Karpas-422 (cell line): Measurements from ENCODE around the gene MAGI1. TPM values are rescaled to one million over a fixed set of nuclear protein-coding genes. Genes with fewer than 3 reads are reported as not detected.

Experiments used
- DNase-seq: peaks from one replicate; pipeline ENCODE4 v3.0.0-alpha.2; 2015
- H2AFZ ChIP-seq: fragments of 200-600 bp; sonication (generic); 2 replicates; pipeline ENCODE4 v1.6.1; 2014; ENCODE audit warnings: antibody characterized with exemption, low read length, mixed read lengths
- H3K27ac ChIP-seq: fragments of 200-600 bp; sonication (generic); 2 replicates; pipeline ENCODE4 v1.5.1; 2014; ENCODE audit warnings: mild to moderate bottlenecking, low read length, moderate library complexity
- H3K27me3 ChIP-seq: fragments of 200-600 bp; sonication (generic); 2 replicates; pipeline ENCODE4 v1.6.1; 2014; ENCODE audit warnings: low read length, mixed read lengths
- H3K36me3 ChIP-seq: fragments of 200-600 bp; sonication (generic); 2 replicates; pipeline ENCODE4 v1.6.1; 2014; ENCODE audit warnings: low read length, mixed read lengths; ENCODE audit not compliant: insufficient read depth
- H3K4me1 ChIP-seq: fragments of 200-600 bp; sonication (generic); 2 replicates; pipeline ENCODE4 v1.6.1; 2014; ENCODE audit warnings: mild to moderate bottlenecking, low read length, mixed read lengths
- H3K4me2 ChIP-seq: fragments of 200-600 bp; sonication (generic); 2 replicates; pipeline ENCODE4 v1.6.1; 2014; ENCODE audit warnings: low read length, low read depth, mild to moderate bottlenecking; ENCODE audit not compliant: poor library complexity, severe bottlenecking
- H3K4me3 ChIP-seq: fragments of 200-600 bp; sonication (generic); 2 replicates; pipeline ENCODE4 v1.5.1; 2014; ENCODE audit warnings: mild to moderate bottlenecking, antibody characterized with exemption, low read length, mixed read lengths
- H3K79me2 ChIP-seq: fragments of 200-600 bp; sonication (generic); 2 replicates; pipeline ENCODE4 v1.6.1; 2014; ENCODE audit warnings: mild to moderate bottlenecking, low read length, mixed read lengths
- H3K9ac ChIP-seq: fragments of 200-600 bp; sonication (generic); 2 replicates; pipeline ENCODE4 v1.6.0; 2014; ENCODE audit warnings: low read length
- H3K9me2 ChIP-seq: fragments of 200-600 bp; sonication (generic), shearing (Covaris generic); replicated peaks from 2 replicates; pipeline ENCODE4 v1.6.0; 2014; ENCODE audit warnings: mild to moderate bottlenecking, low read length, moderate library complexity; ENCODE audit not compliant: insufficient read depth
- H3K9me3 ChIP-seq: fragments of 300-700, 200-600 bp; sonication (generic); 2 replicates; pipeline ENCODE4 v1.6.1; 2014; ENCODE audit warnings: low read length, mixed read lengths
- H4K20me1 ChIP-seq: fragments of 200-600 bp; sonication (generic); 2 replicates; pipeline ENCODE4 v1.6.1; 2014; ENCODE audit warnings: mild to moderate bottlenecking, antibody characterized with exemption, low read length, low read depth; ENCODE audit not compliant: insufficient read depth
- total RNA-seq: library from RNA; depleted of rRNA; stranded (reverse); fragments of >200 nt; shearing (Covaris generic); gene quantifications from 2 replicates; pipeline ENCODE4 v1.2.3, GENCODE V29; 2014; ENCODE audit warnings: low replicate concordance

The MAGI1 gene
- total RNA-seq, 1 experiment from 2014 or later: 0.71 TPM

- DNase-seq: peak; percentile 73
- Histone ChIP-seq H3K79me2 (no peaks in the 10 kb centered on the region), H3K4me3 (no peak overlapping the region)
Observed at GRCh38 chr3:65439641-65440284, 599.0 kb downstream of the MAGI1 start.

DNA sequence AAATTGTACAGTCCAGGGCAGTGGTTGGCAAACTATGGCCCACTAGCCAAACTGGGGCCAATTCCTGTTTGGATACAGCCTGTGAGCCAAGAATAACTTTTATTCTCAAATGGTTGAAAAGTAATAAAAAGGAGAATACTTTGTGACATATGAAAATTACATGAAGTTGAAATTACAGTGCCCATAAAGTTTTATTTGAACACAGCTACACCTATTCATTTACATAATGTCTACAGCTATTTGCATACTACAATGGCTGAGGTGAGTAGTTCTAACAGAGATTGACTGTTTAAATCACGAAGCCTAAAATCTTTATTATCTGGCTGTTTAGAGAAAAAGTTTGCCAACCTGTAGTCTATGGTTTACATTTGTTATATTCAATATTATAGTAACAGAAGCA is 600.1 kb downstream of the MAGI1 start:
- peaks cover 4% of the 10 kb centered on the region; the same call in 1 of the 2 replicates for H3K4me1 ChIP-seq
- no peaks in the 10 kb centered on the region for H4K20me1 ChIP-seq
- no peaks in the 10 kb centered on the region for H3K36me3 ChIP-seq
- no peaks in the 10 kb centered on the region for H3K79me2 ChIP-seq
- no peak overlapping the region for H2AFZ ChIP-seq
- no peak overlapping the region for H3K4me2 ChIP-seq
- no peak overlapping the region for H3K27ac ChIP-seq
- no peak for DNase-seq
- no peaks in the 10 kb centered on the region for H3K9me2 ChIP-seq
- no peaks in the 10 kb centered on the region for H3K9me3 ChIP-seq
- H3K9ac ChIP-seq: no peak overlapping the region
- H3K27me3 ChIP-seq: no peaks in the 10 kb centered on the region; the same call in 1 of the 2 replicates
- H3K4me3 ChIP-seq: no peak overlapping the region

More at GRCh38 chr3:65439641-65440284, 599.0 kb downstream of the MAGI1 start:
- no peak overlapping the region for H3K4me2 ChIP-seq
- H3K27me3 ChIP-seq: no peaks in the 10 kb centered on the region; the same call in 1 of the 2 replicates
- no peak overlapping the region for H3K9ac ChIP-seq
- H4K20me1 ChIP-seq: no peaks in the 10 kb centered on the region
- peaks cover 4% of the 10 kb centered on the region; the same call in 1 of the 2 replicates for H3K4me1 ChIP-seq
- H3K9me3 ChIP-seq: no peaks in the 10 kb centered on the region
- no peak overlapping the region for H3K27ac ChIP-seq
- no peaks in the 10 kb centered on the region for H3K9me2 ChIP-seq
- H2AFZ ChIP-seq: no peak overlapping the region
- H3K36me3 ChIP-seq: no peaks in the 10 kb centered on the region

GRCh38 chr3:65438096-65438495 is 600.6 kb downstream of the MAGI1 start:
- Histone ChIP-seq H3K27me3 (no peaks in the 10 kb centered on the region; the same call in 1 of the 2 replicates), H3K9me2 (no peaks in the 10 kb centered on the region), H3K79me2 (no peaks in the 10 kb centered on the region), H3K4me1 (peaks cover 4% of the 10 kb centered on the region; the same call in 1 of the 2 replicates), H3K27ac (no peak overlapping the region), H3K9ac (no peak overlapping the region), H3K4me3 (no peak overlapping the region), H3K36me3 (no peaks in the 10 kb centered on the region), H4K20me1 (no peaks in the 10 kb centered on the region), H3K9me3 (no peaks in the 10 kb centered on the region), H2AFZ (no peak overlapping the region), H3K4me2 (no peak overlapping the region)
- DNase-seq: no peak

DNA sequence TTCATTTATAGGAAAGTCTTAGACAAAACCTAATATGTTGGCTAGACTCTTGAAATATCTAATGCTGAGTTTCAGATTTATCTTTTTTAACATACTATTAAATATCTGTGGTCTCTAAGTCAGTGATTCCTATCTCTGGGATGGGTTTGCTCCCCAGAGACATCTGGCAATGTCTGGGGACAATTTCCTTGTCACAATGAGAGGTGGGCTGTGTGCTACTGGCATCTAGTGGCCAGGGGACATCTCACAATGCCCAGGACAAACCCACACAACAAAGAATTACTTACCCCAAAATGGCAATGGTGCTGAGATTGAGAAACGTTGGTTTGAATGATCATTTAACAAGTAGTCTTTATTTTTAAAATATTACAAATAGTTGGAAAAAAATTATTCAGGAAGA is 602.1 kb downstream of the MAGI1 start:
- Histone ChIP-seq H3K9me3 (no peaks in the 10 kb centered on the region), H3K9ac (no peak overlapping the region), H4K20me1 (no peaks in the 10 kb centered on the region), H2AFZ (no peak overlapping the region), H3K27me3 (no peaks in the 10 kb centered on the region; the same call in 1 of the 2 replicates), H3K4me2 (no peak overlapping the region), H3K27ac (no peak overlapping the region), H3K4me3 (no peak overlapping the region), H3K9me2 (no peaks in the 10 kb centered on the region), H3K4me1 (peaks cover 4% of the 10 kb centered on the region; the same call in 1 of the 2 replicates), H3K79me2 (no peaks in the 10 kb centered on the region), H3K36me3 (no peaks in the 10 kb centered on the region)
- peak; percentile 42 for DNase-seq

- no peak for DNase-seq
- H3K36me3 ChIP-seq: no peaks in the 10 kb centered on the region
- no peaks in the 10 kb centered on the region; the same call in 1 of the 2 replicates for H3K27me3 ChIP-seq
- H3K4me2 ChIP-seq: no peak overlapping the region
- H3K79me2 ChIP-seq: no peaks in the 10 kb centered on the region
- H2AFZ ChIP-seq: no peak overlapping the region
- H3K4me1 ChIP-seq: no peaks in the 10 kb centered on the region
- H3K9me2 ChIP-seq: no peaks in the 10 kb centered on the region
- no peak overlapping the region for H3K9ac ChIP-seq
- H3K9me3 ChIP-seq: no peaks in the 10 kb centered on the region
- no peak overlapping the region for H3K4me3 ChIP-seq
- H4K20me1 ChIP-seq: no peaks in the 10 kb centered on the region
- no peak overlapping the region for H3K27ac ChIP-seq
Observed at GRCh38 chr3:65433480-65433879, 605.2 kb downstream of the MAGI1 start.

GRCh38 chr3:65432388-65433003 is 606.2 kb downstream of the MAGI1 start:
- DNase-seq: no peak
- H4K20me1 ChIP-seq: no peaks in the 10 kb centered on the region

DNA sequence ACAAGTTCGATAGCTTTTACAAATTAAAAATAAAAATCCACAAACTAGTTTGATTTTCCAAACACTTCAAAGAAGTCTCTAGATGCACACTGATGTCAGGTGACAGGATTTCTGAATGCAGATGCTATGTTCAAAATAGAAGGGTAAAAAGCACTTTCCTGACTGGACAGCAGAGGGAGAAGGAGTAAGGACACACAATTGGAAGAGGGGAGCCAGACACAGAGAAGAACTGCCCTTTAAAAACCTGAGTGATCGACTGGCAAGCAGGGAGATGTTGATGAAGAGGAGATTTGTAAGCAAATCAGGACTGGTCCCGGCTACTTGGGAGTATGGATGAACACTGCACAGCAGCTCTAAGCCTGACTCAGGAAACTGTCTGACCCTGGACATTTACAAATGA is 612.8 kb downstream of the MAGI1 start:
- H3K27me3 ChIP-seq: no peaks in the 10 kb centered on the region
- H3K36me3 ChIP-seq: no peaks in the 10 kb centered on the region
- no peaks in the 10 kb centered on the region for H3K4me1 ChIP-seq
- no peaks in the 10 kb centered on the region for H3K9me3 ChIP-seq
- H3K4me3 ChIP-seq: no peak overlapping the region
- no peak for DNase-seq
- no peaks in the 10 kb centered on the region for H4K20me1 ChIP-seq
- H3K79me2 ChIP-seq: no peaks in the 10 kb centered on the region
- no peaks in the 10 kb centered on the region for H3K9me2 ChIP-seq
- H3K9ac ChIP-seq: no peak overlapping the region
- H3K4me2 ChIP-seq: no peak overlapping the region
- H3K27ac ChIP-seq: no peak overlapping the region
- H2AFZ ChIP-seq: no peak overlapping the region

More at GRCh38 chr3:65432388-65433003, 606.2 kb downstream of the MAGI1 start:
- no peak overlapping the region for H3K27ac ChIP-seq
- H3K9me3 ChIP-seq: no peaks in the 10 kb centered on the region
- no peaks in the 10 kb centered on the region for H3K79me2 ChIP-seq
- no peaks in the 10 kb centered on the region for H3K9me2 ChIP-seq
- no peaks in the 10 kb centered on the region for H3K36me3 ChIP-seq
- no peak overlapping the region for H3K9ac ChIP-seq
- no peaks in the 10 kb centered on the region for H3K27me3 ChIP-seq
- no peak overlapping the region for H3K4me2 ChIP-seq
- no peak overlapping the region for H3K4me3 ChIP-seq
- H3K4me1 ChIP-seq: no peaks in the 10 kb centered on the region
- H2AFZ ChIP-seq: no peak overlapping the region

DNA sequence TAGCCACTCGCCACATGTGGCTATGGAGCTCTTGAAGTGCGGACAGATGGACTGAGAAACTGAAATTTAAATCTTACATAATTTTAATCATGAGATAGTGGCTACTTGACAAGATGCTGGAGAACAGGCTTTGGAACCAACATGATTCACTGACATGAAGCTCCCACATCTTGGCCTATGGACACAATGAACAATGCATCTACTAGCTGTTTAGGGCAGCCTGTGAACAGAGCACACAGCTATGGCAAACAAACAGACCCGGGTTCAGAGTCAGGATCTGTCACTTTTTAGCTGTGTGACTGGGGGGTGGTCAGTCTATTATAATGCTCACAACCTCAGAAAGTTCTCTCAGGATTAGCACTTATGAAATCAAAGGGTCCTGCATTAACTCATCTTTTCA is 616.6 kb downstream of the MAGI1 start:
- H3K9me2 ChIP-seq: no peaks in the 10 kb centered on the region
- no peak for DNase-seq
- H3K79me2 ChIP-seq: no peaks in the 10 kb centered on the region
- H4K20me1 ChIP-seq: no peaks in the 10 kb centered on the region
- H3K36me3 ChIP-seq: no peaks in the 10 kb centered on the region
- no peak overlapping the region for H2AFZ ChIP-seq
- no peak overlapping the region for H3K4me2 ChIP-seq
- H3K4me3 ChIP-seq: no peak overlapping the region
- no peaks in the 10 kb centered on the region for H3K4me1 ChIP-seq
- H3K9ac ChIP-seq: no peak overlapping the region
- H3K27me3 ChIP-seq: no peaks in the 10 kb centered on the region
- H3K9me3 ChIP-seq: no peaks in the 10 kb centered on the region
- H3K27ac ChIP-seq: no peak overlapping the region
